Measurements from ENCODE around the gene FNDC3B. TPM values are rescaled to one million over a fixed set of nuclear protein-coding genes. Genes with fewer than 3 reads are reported as not detected.

Gene FNDC3B
- total and polyA plus RNA-seq, 2 of the 8 experiments (the other 6 are each of a cell fraction or from before 2014, with no cell fraction given): 14.1 to 44.4 TPM

DNA sequence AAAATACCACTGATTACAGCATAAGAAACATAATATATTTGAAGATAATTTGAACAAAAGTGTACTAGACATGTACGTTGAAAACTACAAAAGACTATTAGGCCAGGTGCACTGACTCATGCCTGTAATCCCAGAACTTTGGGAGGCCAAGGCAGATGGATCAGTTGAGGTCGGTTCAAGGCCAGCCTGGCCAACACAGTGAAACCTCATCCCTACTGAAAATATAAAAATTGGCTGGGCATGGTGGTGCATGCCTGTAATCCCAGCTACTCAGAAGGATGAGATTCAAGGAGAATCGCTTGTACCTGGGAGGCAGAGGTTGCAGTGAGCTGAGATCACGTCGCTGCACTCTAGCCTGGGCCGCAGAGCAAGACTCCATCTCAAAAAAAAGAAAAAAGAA, 36.2 kb upstream of the FNDC3B start:
- CTCF ChIA-PET (ENCODE audit: partially characterized antibody): no interaction called here
- TF ChIP-seq SIRT6 (IDR thresholded peaks at IDR 0.05; ENCODE audit: low read length): no peak
- no peak for TF ChIP-seq GTF2F1 (IDR thresholded peaks at IDR 0.05; ENCODE audit: borderline replicate concordance, low read depth, low read length)
- TF ChIP-seq GABPA (IDR thresholded peaks at IDR 0.05; ENCODE audit: borderline replicate concordance, insufficient read depth, low read length): no peak
- TF ChIP-seq HDAC6 (IDR thresholded peaks at IDR 0.05; ENCODE audit: low read depth, low read length): no peak
- no peak for TF ChIP-seq NRF1 (IDR thresholded peaks at IDR 0.05; ENCODE audit: low read depth, low read length)
- no peak for TF ChIP-seq CHD2 (IDR thresholded peaks at IDR 0.05; ENCODE audit: low read length)
- TF ChIP-seq RBBP5 (IDR thresholded peaks at IDR 0.05; ENCODE audit: borderline replicate concordance, low read depth, low read length): no peak
- no peak for TF ChIP-seq HDAC2 (IDR thresholded peaks at IDR 0.05; ENCODE audit: borderline replicate concordance in 1 of 2, low read depth in 2 of 2, low read length in 2 of 2)
- TF ChIP-seq TBP (IDR thresholded peaks at IDR 0.05; ENCODE audit: low read depth, low read length): no peak
- TF ChIP-seq TCF12 (IDR thresholded peaks at IDR 0.05; ENCODE audit: low read depth, low read length): no peak
- TF ChIP-seq SRF (IDR thresholded peaks at IDR 0.05; ENCODE audit: low read depth, low read length): no peak
- TF ChIP-seq JUND (IDR thresholded peaks at IDR 0.05; ENCODE audit: low read length): no peak
- TF ChIP-seq TAF7 (optimal IDR thresholded peaks at IDR 0.05; ENCODE audit: borderline replicate concordance, low read depth, low read length): no peak
- no peak for TF ChIP-seq POLR2A (IDR thresholded peaks at IDR 0.05; ENCODE audit: control extremely low read depth in 1 of 2, low read depth in 2 of 2, low read length in 2 of 2)
- TF ChIP-seq POLR2AphosphoS5 (IDR thresholded peaks at IDR 0.05; ENCODE audit: low read depth, low read length): no peak
- TF ChIP-seq JUN (IDR thresholded peaks at IDR 0.05; ENCODE audit: low read depth, low read length): no peak
- no peaks in the 10 kb centered on the region for H3K36me3 ChIP-seq (ENCODE audit: control insufficient read depth in 2 of 4, insufficient read depth in 4 of 4, low read length in 3 of 4)
- H4K20me1 ChIP-seq (replicated peaks in 1 of 2; ENCODE audit: control insufficient read depth in 1 of 2, insufficient read depth in 2 of 2, low read length in 2 of 2): no peaks in the 10 kb centered on the region
- no peak overlapping the region for H3K23ac ChIP-seq (ENCODE audit: insufficient read length)
- H3K9ac ChIP-seq (replicated peaks in 1 of 4; ENCODE audit: extremely low read depth in 1 of 4, low read depth in 3 of 4, low read length in 3 of 4): no peak overlapping the region
- H2BK15ac ChIP-seq (ENCODE audit: low read length): no peak overlapping the region
- H3K79me1 ChIP-seq (ENCODE audit: low read depth, low read length): no peaks in the 10 kb centered on the region
- H4K5ac ChIP-seq (ENCODE audit: insufficient read length, low read depth, low read length): no peak overlapping the region
- no peak overlapping the region for H2BK12ac ChIP-seq (ENCODE audit: low read depth, low read length)
- no peak overlapping the region for H3K4me2 ChIP-seq (ENCODE audit: insufficient read depth in 1 of 2, low read depth in 2 of 2, low read length in 2 of 2)
- no peaks in the 10 kb centered on the region for H3K4me1 ChIP-seq (replicated peaks in 1 of 4; ENCODE audit: control insufficient read depth in 3 of 4, insufficient read depth in 4 of 4, low read length in 3 of 4)
- H3K4me3 ChIP-seq (ENCODE audit: extremely low read depth in 1 of 4, insufficient read depth in 2 of 4, low read depth in 3 of 4, low read length in 4 of 4): no peak overlapping the region
- no peak overlapping the region for H2AK5ac ChIP-seq (ENCODE audit: low read depth, low read length)
- no peaks in the 10 kb centered on the region for H3K27me3 ChIP-seq (replicated peaks in 1 of 4; ENCODE audit: control insufficient read depth in 3 of 4, extremely low read depth in 1 of 4, insufficient read depth in 3 of 4, low read length in 3 of 4)
- H3K27ac ChIP-seq (ENCODE audit: low read depth, low read length): no peak overlapping the region
- no peak overlapping the region for H3K56ac ChIP-seq (replicated peaks; ENCODE audit: insufficient read length, low read depth, low read length)
- H3K18ac ChIP-seq (ENCODE audit: extremely low read depth, low read length): no peak overlapping the region
- H3K79me2 ChIP-seq (ENCODE audit: control insufficient read depth in 1 of 2, insufficient read depth in 2 of 2, low read length in 2 of 2): no peaks in the 10 kb centered on the region
- POLR2A ChIA-PET (ENCODE audit: partially characterized antibody): no interaction called here
- no peak overlapping the region for H2BK120ac ChIP-seq (replicated peaks; ENCODE audit: low read depth, low read length)
- H2BK5ac ChIP-seq (ENCODE audit: low read depth, low read length): no peak overlapping the region
- H4K91ac ChIP-seq (replicated peaks; ENCODE audit: insufficient read length, low read length): no peak overlapping the region
- H3K23me2 ChIP-seq (ENCODE audit: low read depth, low read length): no peaks in the 10 kb centered on the region; the same call in 1 of the 2 replicates
- H3K4ac ChIP-seq (replicated peaks; ENCODE audit: insufficient read length, low read depth, low read length): no peak overlapping the region
- no peaks in the 10 kb centered on the region for H3K9me3 ChIP-seq (ENCODE audit: insufficient read depth in 2 of 2, low read depth in 1 of 2, low read length in 1 of 2)
- 96% methylated on average over 6 of the region's 6 CpGs; no CpG with 5 or more reads in 1 of the 2 experiments for WGBS, 2 experiments (ENCODE audit: extremely low coverage in 1 of 2, insufficient coverage in 1 of 2, insufficient read length in 1 of 2, insufficient replicate concordance in 2 of 2, low coverage in 1 of 2, low lambda C conversion rate in 2 of 2, missing lambda C conversion rate in 1 of 2)
- no peak overlapping the region for H3K14ac ChIP-seq (ENCODE audit: insufficient read length)
- H2BK20ac ChIP-seq (ENCODE audit: low read length): no peak overlapping the region
- H4K8ac ChIP-seq (ENCODE audit: extremely low read depth, insufficient read depth, low read length): no peak overlapping the region
- DNase-seq (ENCODE audit: low read depth in 1 of 2, low spot score in 2 of 2) (no peak), FAIRE-seq (no peak)
- H2AFZ ChIP-seq (ENCODE audit: low read length): no peak overlapping the region
